HepG2 (cell line): ENCODE results near the gene SLC22A23. TPM values are rescaled to one million over a fixed set of nuclear protein-coding genes. Genes with fewer than 3 reads are reported as not detected.

Experiments
- CEBPG ChIP-seq: IDR thresholded peaks from 2 replicates; pipeline ENCODE4 v1.6.1; 2016
- CENPT ChIP-seq: sonication (generic); formaldehyde crosslinking; IDR thresholded peaks from 2 replicates; pipeline ENCODE4 v1.8.0; 2022; ENCODE audit warnings: low read depth, mild to moderate bottlenecking, moderate library complexity, missing genetic modification reagents
- ETV5 ChIP-seq: IDR thresholded peaks from 2 replicates; pipeline ENCODE4 v1.6.1; 2018; ENCODE audit warnings: missing biosample characterization, missing genetic modification reagents, inconsistent platforms, borderline replicate concordance
- FOXA1 ChIP-seq, 2 experiments: fragments of 450-650 bp in 1 of 2; sonication (generic) in 1 of 2; formaldehyde crosslinking in 1 of 2; IDR thresholded peaks; 2 replicates each; pipeline versions ENCODE4 v1.4.0 to v1.6.1; 2016 to 2020; ENCODE audit warnings: missing genetic modification reagents in 1 of 2
- FOXA3 ChIP-seq: IDR thresholded peaks from 2 replicates; pipeline ENCODE4 v1.6.1; 2016; ENCODE audit warnings: missing genetic modification reagents, missing compliant biosample characterization
- FOXP1 ChIP-seq, 2 experiments: fragments of 450-650 bp in 1 of 2; IDR thresholded peaks; 2 replicates each; pipeline ENCODE4 v1.6.1; 2017 to 2018; ENCODE audit warnings: antibody characterized with exemption in 1 of 2
- GATAD2A ChIP-seq: IDR thresholded peaks from 2 replicates; pipeline ENCODE4 v1.6.1; 2016
- GPBP1L1 ChIP-seq: sonication (generic); formaldehyde crosslinking; IDR thresholded peaks from 2 replicates; pipeline ENCODE4 v1.5.0; 2020; ENCODE audit warnings: mild to moderate bottlenecking, missing genetic modification reagents
- HMG20A ChIP-seq: IDR thresholded peaks from 2 replicates; pipeline ENCODE4 v1.6.1; 2016; ENCODE audit warnings: borderline replicate concordance
- HMG20B ChIP-seq: conservative IDR thresholded peaks from 2 replicates; pipeline ENCODE4 v1.6.1; 2016; ENCODE audit warnings: missing genetic modification reagents, missing compliant biosample characterization
- HNF4A ChIP-seq: sonication (generic); formaldehyde crosslinking; IDR thresholded peaks from 2 replicates; pipeline ENCODE4 v1.4.0; 2020; ENCODE audit warnings: missing genetic modification reagents
- MBNL3 ChIP-seq: fragments of 250-450 bp; sonication (Bioruptor Pico); conservative IDR thresholded peaks from 2 replicates; pipeline ENCODE4 v1.8.0; 2022; ENCODE audit warnings: mild to moderate bottlenecking, inconsistent platforms
- MXD1 ChIP-seq: sonication (generic); formaldehyde crosslinking; IDR thresholded peaks from 2 replicates; pipeline ENCODE4 v1.4.0; 2020; ENCODE audit warnings: mild to moderate bottlenecking, missing genetic modification reagents
- NCOR1 ChIP-seq: fragments of 200-600 bp; sonication (generic); IDR thresholded peaks from 2 replicates; pipeline ENCODE4 v1.7.0; 2017; ENCODE audit warnings: antibody characterized with exemption, low read length, borderline replicate concordance
- RCOR2 ChIP-seq: IDR thresholded peaks from 2 replicates; pipeline ENCODE4 v1.6.1; 2016; ENCODE audit warnings: missing biosample characterization, missing genetic modification reagents
- RXRB ChIP-seq: IDR thresholded peaks from 2 replicates; pipeline ENCODE4 v1.6.1; 2016; ENCODE audit warnings: borderline replicate concordance, missing genetic modification reagents, missing compliant biosample characterization
- SKI ChIP-seq: fragments of 450-650 bp; IDR thresholded peaks from one replicate; pipeline ENCODE4 v1.6.1; 2018; ENCODE audit warnings: mild to moderate bottlenecking; ENCODE audit not compliant: partially characterized antibody
- SOX6 ChIP-seq, 2 experiments: fragments of 450-650 bp in 1 of 2; sonication (generic) in 1 of 2; formaldehyde crosslinking in 1 of 2; IDR thresholded peaks; 2 replicates each; pipeline versions ENCODE4 v1.4.0 to v1.6.1; 2017 to 2020; ENCODE audit warnings: antibody characterized with exemption in 1 of 2, mild to moderate bottlenecking in 1 of 2, missing genetic modification reagents in 1 of 2
- TCF7L2 ChIP-seq: IDR thresholded peaks from 2 replicates; pipeline ENCODE4 v1.6.1; 2011; ENCODE audit warnings: mild to moderate bottlenecking, low read depth, low read length, moderate library complexity
- THRA ChIP-seq: sonication (generic); formaldehyde crosslinking; IDR thresholded peaks from 2 replicates; pipeline ENCODE4 v1.4.0; 2020; ENCODE audit warnings: missing genetic modification reagents, borderline replicate concordance
- ZNF121 ChIP-seq: sonication (generic); formaldehyde crosslinking; IDR thresholded peaks from 2 replicates; pipeline ENCODE4 v1.5.0; 2020; ENCODE audit warnings: mild to moderate bottlenecking, missing genetic modification reagents
- ZNF460 ChIP-seq: sonication (generic); formaldehyde crosslinking; IDR thresholded peaks from 2 replicates; pipeline ENCODE4 v1.5.1; 2020; ENCODE audit warnings: missing genetic modification reagents, mild to moderate bottlenecking, borderline replicate concordance
- ZNF556 ChIP-seq: sonication (generic); formaldehyde crosslinking; IDR thresholded peaks from 2 replicates; pipeline ENCODE4 v1.4.0; 2020; ENCODE audit warnings: mild to moderate bottlenecking, missing genetic modification reagents, borderline replicate concordance
- ZZZ3 ChIP-seq: sonication (generic); formaldehyde crosslinking; IDR thresholded peaks from 2 replicates; pipeline ENCODE4 v1.4.0; 2020; ENCODE audit warnings: missing genetic modification reagents, mild to moderate bottlenecking, borderline replicate concordance
- polyA plus RNA-seq, 8 experiments: library from polyadenylated mRNA; depleted of rRNA in 3 of 8; stranded (reverse) in 7 of 8; unstranded in 1 of 8; fragments of >200 nt; fragmentation: Illumina TruSeq in 4 of 8; extraction: Trizol in 4 of 8; gene quantifications; 2 replicates each; pipeline versions ENCODE4 v1.2.1 to v1.2.3, GENCODE V29; 2011 to 2016; ENCODE audit warnings: low read depth in 4 of 8, missing spikeins in 1 of 8, mixed read lengths in 1 of 8; ENCODE audit not compliant: insufficient read depth in 1 of 8
- total RNA-seq, 5 experiments: library from RNA; depleted of rRNA; stranded (reverse); fragments of >200 nt; fragmentation: Illumina TruSeq; extraction: Trizol; gene quantifications; 2 replicates each; pipeline ENCODE4 v1.2.3, GENCODE V29; 2016; ENCODE audit warnings: low read depth in 1 of 5
- TF ChIP-seq, protein P1 (sequence below): IDR thresholded peaks from 2 replicates; pipeline ENCODE4 v1.6.1; 2016; ENCODE audit warnings: mild to moderate bottlenecking

Gene SLC22A23
- total and polyA plus RNA-seq, 2 of the 13 experiments (the other 11 are each of a cell fraction or from before 2014, with no cell fraction given) = 11.8 to 17.5 TPM

DNA sequence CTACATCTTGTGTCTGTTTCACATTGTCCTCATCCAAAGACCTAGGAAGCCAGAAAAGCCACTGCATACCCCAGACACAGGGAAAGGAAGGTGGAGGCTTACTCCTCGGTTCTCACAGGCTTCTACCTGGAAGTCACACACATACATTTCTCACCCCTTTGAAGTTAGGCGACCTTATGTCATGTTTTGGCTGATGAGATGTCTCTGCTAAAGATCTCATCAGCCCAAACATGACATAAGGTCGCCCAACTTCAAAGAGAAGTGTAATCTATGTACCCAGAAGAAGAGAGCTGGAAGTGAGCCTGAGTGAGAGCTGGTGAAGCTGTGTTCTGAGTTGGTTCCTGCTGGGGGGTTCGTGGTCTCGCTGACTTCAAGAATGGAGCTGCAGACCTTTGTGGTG, 47.5 kb upstream of the SLC22A23 start (continued):
- TF ChIP-seq NCOR1 (peak; percentile 77; the same call in 1 of the 2 replicates), CEBPG (CRISPR knock-in tag) (peak; percentile 49; the same call in 1 of the 2 replicates), ETV5 (0 out of 2 replicates have a peak, but pooled peaks have one; percentile 30), GPBP1L1 (CRISPR knock-in tag) (no peak), MXD1 (CRISPR knock-in tag) (no peak), RXRB (CRISPR knock-in tag) (peak; percentile 70; the same call in 1 of the 2 replicates), ZNF121 (CRISPR knock-in tag) (no peak), HMG20A (CRISPR knock-in tag) (peak; percentile 87), ZNF460 (CRISPR knock-in tag) (no peak), ZZZ3 (CRISPR knock-in tag) (no peak), GATAD2A (peak; percentile 42; the same call in 1 of the 2 replicates), RCOR2 (CRISPR knock-in tag) (peak; percentile 65; the same call in 1 of the 2 replicates), THRA (CRISPR knock-in tag) (peak; percentile 42; the same call in 1 of the 2 replicates), SKI (peak; percentile 36), FOXA3 (CRISPR knock-in tag) (peak; percentile 46; the same call in 1 of the 2 replicates), ZNF556 (CRISPR knock-in tag) (no peak), FOXA1 (IDR thresholded peaks at IDR 0.05) (no peak), FOXA1 (CRISPR knock-in tag; IDR thresholded peaks at IDR 0.05) (peak; percentile 32; the same call in 1 of the 2 replicates), SOX6 (IDR thresholded peaks at IDR 0.05) (no peak), SOX6 (CRISPR knock-in tag; IDR thresholded peaks at IDR 0.05) (peak; percentile 52), TCF7L2 (peak; percentile 75), FOXP1 (IDR thresholded peaks at IDR 0.05) (no peak), FOXP1 (CRISPR knock-in tag; IDR thresholded peaks at IDR 0.05) (peak; percentile 23; the same call in 1 of the 2 replicates), CENPT (CRISPR knock-in tag) (no peak), MBNL3 (no peak), HNF4A (CRISPR knock-in tag) (peak; percentile 44; the same call in 1 of the 2 replicates), HMG20B (peak; percentile 67; the same call in 1 of the 2 replicates)
- TF ChIP-seq, protein P1, sequence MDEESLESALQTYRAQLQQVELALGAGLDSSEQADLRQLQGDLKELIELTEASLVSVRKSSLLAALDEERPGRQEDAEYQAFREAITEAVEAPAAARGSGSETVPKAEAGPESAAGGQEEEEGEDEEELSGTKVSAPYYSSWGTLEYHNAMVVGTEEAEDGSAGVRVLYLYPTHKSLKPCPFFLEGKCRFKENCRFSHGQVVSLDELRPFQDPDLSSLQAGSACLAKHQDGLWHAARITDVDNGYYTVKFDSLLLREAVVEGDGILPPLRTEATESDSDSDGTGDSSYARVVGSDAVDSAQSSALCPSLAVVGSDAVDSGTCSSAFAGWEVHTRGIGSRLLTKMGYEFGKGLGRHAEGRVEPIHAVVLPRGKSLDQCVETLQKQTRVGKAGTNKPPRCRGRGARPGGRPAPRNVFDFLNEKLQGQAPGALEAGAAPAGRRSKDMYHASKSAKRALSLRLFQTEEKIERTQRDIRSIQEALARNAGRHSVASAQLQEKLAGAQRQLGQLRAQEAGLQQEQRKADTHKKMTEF (CRISPR knock-in tag) = 0 out of 2 replicates have a peak, but pooled peaks have one; percentile 16
